Activated CD8-positive, alpha-beta memory T cell treated with anti-CD3 and anti-CD28 coated beads for 1 hour (primary cell): ENCODE measurements around the gene SPATA33.
A peak's percentile ranks its signal among the peaks of the same experiment; 100 is the strongest.
"Not testable (repeated sequence)": the region's sequence is repeated elsewhere in the genome, so short reads cannot be mapped to it uniquely, and the experiment has no call there.

ENCODE experiments used
- DNase-seq, 2 donors: peaks; one replicate each; pipeline ENCODE4 v3.0.0-alpha.2; 2020; ENCODE audit warnings: low read depth in 1 of 2; ENCODE audit errors: extremely low read depth in 1 of 2

The SPATA33 gene

GRCh38 chr16:89691231-89691985 is 33.8 kb downstream of the SPATA33 start:
- no peak for DNase-seq

GRCh38 chr16:89691986-89692569 is 34.4 kb downstream of the SPATA33 start:
- DNase-seq, result no peak

GRCh38 chr16:89693289-89693731 is 35.7 kb downstream of the SPATA33 start:
- no peak for DNase-seq

GRCh38 chr16:89693931-89694783 is 36.5 kb downstream of the SPATA33 start:
- DNase-seq, result no peak

GRCh38 chr16:89694784-89695085 is 37.1 kb downstream of the SPATA33 start:
- not testable (repeated sequence) for DNase-seq

- DNase-seq, result no peak
These were observed 37.6 kb downstream of the SPATA33 start for GRCh38 chr16:89695086-89695874.

- DNase-seq, result no peak
These were observed 38.4 kb downstream of the SPATA33 start for GRCh38 chr16:89695875-89696669.

GRCh38 chr16:89696670-89697128 is 39.1 kb downstream of the SPATA33 start:
- no peak for DNase-seq

GRCh38 chr16:89697161-89697615 is 39.6 kb downstream of the SPATA33 start:
- DNase-seq, result no peak

- DNase-seq, result no peak
These were observed 40.1 kb downstream of the SPATA33 start for GRCh38 chr16:89697616-89698331.

- DNase-seq, result not testable (repeated sequence)
These were observed 41.1 kb downstream of the SPATA33 start for GRCh38 chr16:89698717-89699116.

- not testable (repeated sequence) for DNase-seq
These were observed 42.0 kb downstream of the SPATA33 start for GRCh38 chr16:89699629-89700099.

- peak; percentile 91 to 95 for DNase-seq
These were observed 42.5 kb downstream of the SPATA33 start for GRCh38 chr16:89700100-89700648.

GRCh38 chr16:89700649-89701424 is 43.2 kb downstream of the SPATA33 start:
- DNase-seq, result peak in 1 of 2 donors; percentile 27

GRCh38 chr16:89701425-89702406 is 44.1 kb downstream of the SPATA33 start, which contains the start of gene SPATA2L:
Gene SPATA2L (minus strand): TSS chr16:89701705. CDS start chr16:89701232, 473 bp downstream.
- DNase-seq, result peak; percentile 92 to 95

- no peak for DNase-seq
These were observed 46.6 kb downstream of the SPATA33 start for GRCh38 chr16:89704281-89704680.

- no peak for DNase-seq
These were observed 47.4 kb downstream of the SPATA33 start for GRCh38 chr16:89705006-89705405.
